Peyer's patch (tissue), 4 donors: ENCODE measurements around the gene IL16.

Source experiments
- POLR2A ChIP-seq, 2 donors: fragments of 450-650 bp; IDR thresholded peaks; one replicate each; pipeline ENCODE4 v1.5.1; 2017; ENCODE audit warnings: antibody characterized with exemption in 2 of 2, mild to moderate bottlenecking in 2 of 2, moderate library complexity in 2 of 2
- TF ChIP-seq, protein P1 (sequence below), 6 experiments: fragments of 450-650 bp in 4 of 6; fragments of 200-600 bp in 2 of 6; sonication (generic) in 1 of 6; IDR thresholded peaks; one replicate each; pipeline ENCODE4 v1.5.1; 2017 to 2019; ENCODE audit warnings: antibody characterized with exemption in 6 of 6, mild to moderate bottlenecking in 3 of 6, moderate library complexity in 1 of 6

DNA sequence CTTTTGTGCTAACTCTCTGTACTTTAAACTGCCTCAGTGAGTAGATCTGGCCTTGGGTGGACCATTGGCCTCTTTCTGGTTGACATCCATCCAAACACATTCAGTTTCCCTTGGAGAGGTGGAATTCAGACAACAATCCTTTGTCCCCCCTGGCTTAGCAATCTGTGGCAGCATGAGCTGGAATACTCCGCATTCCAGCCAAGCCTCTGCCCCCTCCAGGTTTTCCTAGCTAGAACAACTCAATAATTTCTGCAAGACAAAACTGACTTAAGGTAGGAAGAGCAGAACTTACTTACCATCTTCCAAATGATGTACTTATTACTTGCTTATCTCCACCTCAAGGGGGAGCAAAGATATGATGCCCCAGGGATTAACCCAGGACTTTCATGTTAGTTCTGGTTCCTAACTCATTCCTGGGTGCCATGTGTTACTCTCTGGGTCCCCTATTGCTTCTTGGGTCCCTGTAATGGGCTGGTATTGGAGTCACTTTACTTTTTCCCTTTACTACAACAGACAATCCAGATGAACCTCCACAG, 21.8 kb upstream of the IL16 start:
- no peak for TF ChIP-seq POLR2A (IDR thresholded peaks at IDR 0.05)
- TF ChIP-seq, protein P1, sequence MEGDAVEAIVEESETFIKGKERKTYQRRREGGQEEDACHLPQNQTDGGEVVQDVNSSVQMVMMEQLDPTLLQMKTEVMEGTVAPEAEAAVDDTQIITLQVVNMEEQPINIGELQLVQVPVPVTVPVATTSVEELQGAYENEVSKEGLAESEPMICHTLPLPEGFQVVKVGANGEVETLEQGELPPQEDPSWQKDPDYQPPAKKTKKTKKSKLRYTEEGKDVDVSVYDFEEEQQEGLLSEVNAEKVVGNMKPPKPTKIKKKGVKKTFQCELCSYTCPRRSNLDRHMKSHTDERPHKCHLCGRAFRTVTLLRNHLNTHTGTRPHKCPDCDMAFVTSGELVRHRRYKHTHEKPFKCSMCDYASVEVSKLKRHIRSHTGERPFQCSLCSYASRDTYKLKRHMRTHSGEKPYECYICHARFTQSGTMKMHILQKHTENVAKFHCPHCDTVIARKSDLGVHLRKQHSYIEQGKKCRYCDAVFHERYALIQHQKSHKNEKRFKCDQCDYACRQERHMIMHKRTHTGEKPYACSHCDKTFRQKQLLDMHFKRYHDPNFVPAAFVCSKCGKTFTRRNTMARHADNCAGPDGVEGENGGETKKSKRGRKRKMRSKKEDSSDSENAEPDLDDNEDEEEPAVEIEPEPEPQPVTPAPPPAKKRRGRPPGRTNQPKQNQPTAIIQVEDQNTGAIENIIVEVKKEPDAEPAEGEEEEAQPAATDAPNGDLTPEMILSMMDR (IDR thresholded peaks at IDR 0.05): no peak
